K562 (cell line): ENCODE measurements around the gene B3GALT4. TPM values are rescaled to one million over a fixed set of nuclear protein-coding genes. Genes with fewer than 3 reads are reported as not detected.

Source experiments
- CAMTA2 ChIP-seq: fragments of 250-450 bp; sonication (Bioruptor Pico); conservative IDR thresholded peaks from 2 replicates; pipeline ENCODE4 v1.5.1; 2022
- CBFB ChIP-seq: sonication (generic); formaldehyde crosslinking; IDR thresholded peaks from 2 replicates; pipeline ENCODE4 v1.4.0; 2020; ENCODE audit warnings: mild to moderate bottlenecking, missing genetic modification reagents
- FOS ChIP-seq: IDR thresholded peaks from 3 replicates; pipeline ENCODE4 v1.6.1; 2011; ENCODE audit not compliant: insufficient read length; ENCODE audit errors: extremely low read depth
- IFI16 ChIP-seq: fragments of 250-450 bp; sonication (Bioruptor Pico); IDR thresholded peaks from 2 replicates; pipeline ENCODE4 v2.1.2; 2022; ENCODE audit warnings: mild to moderate bottlenecking, inconsistent platforms
- NR1H2 ChIP-seq: sonication (generic); formaldehyde crosslinking; IDR thresholded peaks from 2 replicates; pipeline ENCODE4 v1.4.0; 2020; ENCODE audit warnings: mild to moderate bottlenecking, missing genetic modification reagents
- PHF20 ChIP-seq: fragments of 450-650 bp; IDR thresholded peaks from 2 replicates; pipeline ENCODE4 v1.6.1; 2018; ENCODE audit not compliant: partially characterized antibody
- PHTF2 ChIP-seq: fragments of 250-450 bp; sonication (Bioruptor Pico); IDR thresholded peaks from 2 replicates; pipeline ENCODE4 v1.5.0; 2021; ENCODE audit warnings: mild to moderate bottlenecking
- POLR2H ChIP-seq: IDR thresholded peaks from 2 replicates; pipeline ENCODE4 v1.6.1; 2016; ENCODE audit warnings: missing genetic modification characterization, low read depth, mild to moderate bottlenecking, control low read depth, missing compliant biosample characterization, moderate library complexity
- PTBP1 ChIP-seq: fragments of 200-400 bp; formaldehyde crosslinking; IDR thresholded peaks from 2 replicates; pipeline ENCODE4 v1.6.1; 2017; ENCODE audit warnings: low read depth, low read length
- RBFOX2 ChIP-seq: fragments of 200-400 bp; formaldehyde crosslinking; IDR thresholded peaks from 2 replicates; pipeline ENCODE4 v1.6.1; 2017; ENCODE audit warnings: low read depth, mild to moderate bottlenecking, low read length, moderate library complexity
- SIX5 ChIP-seq, 2 experiments: IDR thresholded peaks; 2 replicates each; pipeline ENCODE4 v1.6.1; 2011; ENCODE audit warnings: low read length in 2 of 2, borderline replicate concordance in 1 of 2, low read depth in 1 of 2, mild to moderate bottlenecking in 1 of 2, moderate library complexity in 1 of 2; ENCODE audit not compliant: insufficient read depth in 1 of 2
- TSC22D4 ChIP-seq: fragments of 450-650 bp; IDR thresholded peaks from 2 replicates; pipeline ENCODE4 v1.6.1; 2016; ENCODE audit warnings: missing genetic modification characterization, missing biosample characterization, control low read depth
- ZNF232 ChIP-seq: sonication (generic); formaldehyde crosslinking; IDR thresholded peaks from 2 replicates; pipeline ENCODE4 v1.8.0; 2022; ENCODE audit warnings: mild to moderate bottlenecking, missing genetic modification reagents
- polyA plus RNA-seq, 8 experiments: library from polyadenylated mRNA; depleted of rRNA in 4 of 8; stranded (reverse) in 5 of 8; unstranded in 3 of 8; fragments of >200 nt; fragmentation: Nextera tagmentation in 2 of 8; fragmentation: Illumina TruSeq in 1 of 8; extraction: Ambion mirVana in 2 of 8; extraction: Trizol in 1 of 8; gene quantifications; 2 replicates each; pipeline versions ENCODE4 v1.2.1 to v1.2.3, GENCODE V29; 2011 to 2014; ENCODE audit warnings: inconsistent platforms in 1 of 8, missing spikeins in 1 of 8
- total RNA-seq, 7 experiments: library from RNA; depleted of rRNA in 6 of 7; stranded (reverse); fragments of >200 nt in 6 of 7; fragmentation: Illumina TruSeq in 2 of 7; extraction: Trizol in 2 of 7; gene quantifications; 2 replicates each; pipeline versions ENCODE4 v1.2.1 to v1.2.3, GENCODE V29; 2011 to 2021; ENCODE audit warnings: low replicate concordance in 1 of 7
- TF ChIP-seq, protein P1 (sequence below): sonication (generic); formaldehyde crosslinking; IDR thresholded peaks from 2 replicates; pipeline ENCODE4 v1.8.0; 2022; ENCODE audit warnings: mild to moderate bottlenecking, missing genetic modification reagents, borderline replicate concordance
- TF ChIP-seq, protein P2 (sequence below): fragments of 250-450 bp; sonication (Bioruptor Pico); IDR thresholded peaks from 2 replicates; pipeline ENCODE4 v1.8.0; 2021; ENCODE audit warnings: moderate library complexity, mild to moderate bottlenecking, inconsistent platforms
- TF ChIP-seq, protein P3 (sequence below): fragments of 250-450 bp; sonication (Bioruptor Pico); IDR thresholded peaks from 2 replicates; pipeline ENCODE4 v1.6.1; 2021; ENCODE audit warnings: mild to moderate bottlenecking
- TF ChIP-seq, protein P4 (sequence below), 2 experiments: fragments of 450-650 bp; formaldehyde crosslinking in 1 of 2; IDR thresholded peaks; 2 replicates each; pipeline versions ENCODE4 v1.4.0 to v1.6.1; 2014 to 2020; ENCODE audit warnings: mild to moderate bottlenecking in 2 of 2, borderline replicate concordance in 1 of 2, low read depth in 1 of 2

Gene B3GALT4
- total and polyA plus RNA-seq, 9 of the 15 experiments (the other 6 are each of a cell fraction or from before 2014, with no cell fraction given) = 0.11 to 1.3 (median 0.53) TPM; not detected in 1

DNA sequence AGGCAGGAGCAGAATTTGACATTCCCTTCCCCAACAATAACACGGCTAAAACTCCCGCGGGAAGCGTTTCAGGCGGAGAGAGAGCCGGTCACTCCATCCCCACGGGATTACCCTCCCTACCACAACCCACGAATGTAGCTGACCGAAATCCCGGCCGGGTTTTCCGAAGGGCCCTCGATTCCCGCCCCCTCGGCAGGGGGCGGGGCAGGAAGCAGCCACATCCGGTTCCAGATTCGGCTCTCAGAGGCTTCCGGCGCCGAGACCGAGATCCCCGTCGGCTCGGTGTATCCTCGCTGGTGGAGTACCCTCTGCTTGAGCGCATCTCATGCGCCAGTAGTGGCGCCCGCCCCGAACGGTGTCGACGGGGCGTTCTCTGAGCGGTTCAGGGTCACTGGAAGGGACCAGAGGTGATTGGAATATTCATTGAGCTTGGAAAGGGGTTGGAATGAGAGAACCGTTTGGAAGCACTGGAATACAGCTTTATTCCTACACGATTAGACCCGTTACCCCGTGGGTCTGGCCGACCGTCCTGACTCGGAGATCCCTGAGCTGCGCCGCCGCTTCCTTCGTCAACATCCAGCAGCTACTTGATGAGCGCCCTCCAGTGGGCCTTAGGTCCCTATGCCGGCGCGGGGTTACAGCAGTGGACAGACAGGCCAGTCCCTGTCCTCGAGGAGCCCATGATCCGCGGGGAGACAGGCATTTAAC is 22.5 kb downstream of the B3GALT4 start (continued):
- TF ChIP-seq, protein P1, sequence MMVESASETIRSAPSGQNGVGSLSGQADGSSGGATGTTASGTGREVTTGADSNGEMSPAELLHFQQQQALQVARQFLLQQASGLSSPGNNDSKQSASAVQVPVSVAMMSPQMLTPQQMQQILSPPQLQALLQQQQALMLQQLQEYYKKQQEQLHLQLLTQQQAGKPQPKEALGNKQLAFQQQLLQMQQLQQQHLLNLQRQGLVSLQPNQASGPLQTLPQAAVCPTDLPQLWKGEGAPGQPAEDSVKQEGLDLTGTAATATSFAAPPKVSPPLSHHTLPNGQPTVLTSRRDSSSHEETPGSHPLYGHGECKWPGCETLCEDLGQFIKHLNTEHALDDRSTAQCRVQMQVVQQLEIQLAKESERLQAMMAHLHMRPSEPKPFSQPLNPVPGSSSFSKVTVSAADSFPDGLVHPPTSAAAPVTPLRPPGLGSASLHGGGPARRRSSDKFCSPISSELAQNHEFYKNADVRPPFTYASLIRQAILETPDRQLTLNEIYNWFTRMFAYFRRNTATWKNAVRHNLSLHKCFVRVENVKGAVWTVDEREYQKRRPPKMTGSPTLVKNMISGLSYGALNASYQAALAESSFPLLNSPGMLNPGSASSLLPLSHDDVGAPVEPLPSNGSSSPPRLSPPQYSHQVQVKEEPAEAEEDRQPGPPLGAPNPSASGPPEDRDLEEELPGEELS (CRISPR knock-in tag) = no peak
- TF ChIP-seq, protein P2, sequence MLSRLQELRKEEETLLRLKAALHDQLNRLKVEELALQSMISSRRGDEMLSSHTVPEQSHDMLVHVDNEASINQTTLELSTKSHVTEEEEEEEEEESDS (CRISPR knock-in tag) = no peak
- TF ChIP-seq FOS (no peak), CBFB (no peak), IFI16 (no peak), SIX5 (IDR thresholded peaks at IDR 0.05; ENCODE audit: borderline replicate concordance in 1 of 2, insufficient read depth in 1 of 2, low read depth in 1 of 2, low read length in 2 of 2) (no peak; a peak in 1 of 4 replicates), RBFOX2 (peak; percentile 97), ZNF232 (CRISPR knock-in tag) (0 out of 2 replicates have a peak, but pooled peaks have one; percentile 13), PHTF2 (CRISPR knock-in tag) (peak; percentile 53; the same call in 1 of the 2 replicates), PTBP1 (0 out of 2 replicates have a peak, but pooled peaks have one; percentile 41), PHF20 (peak; percentile 37), CAMTA2 (CRISPR knock-in tag) (no peak), NR1H2 (CRISPR knock-in tag) (peak; percentile 75; the same call in 1 of the 2 replicates), TSC22D4 (tag) (no peak), POLR2H (tag) (peak; percentile 95)
- TF ChIP-seq, protein P3, sequence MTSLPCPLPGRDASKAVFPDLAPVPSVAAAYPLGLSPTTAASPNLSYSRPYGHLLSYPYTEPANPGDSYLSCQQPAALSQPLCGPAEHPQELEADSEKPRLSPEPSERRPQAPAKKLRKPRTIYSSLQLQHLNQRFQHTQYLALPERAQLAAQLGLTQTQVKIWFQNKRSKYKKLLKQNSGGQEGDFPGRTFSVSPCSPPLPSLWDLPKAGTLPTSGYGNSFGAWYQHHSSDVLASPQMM (CRISPR knock-in tag) = no peak
- TF ChIP-seq, protein P4, sequence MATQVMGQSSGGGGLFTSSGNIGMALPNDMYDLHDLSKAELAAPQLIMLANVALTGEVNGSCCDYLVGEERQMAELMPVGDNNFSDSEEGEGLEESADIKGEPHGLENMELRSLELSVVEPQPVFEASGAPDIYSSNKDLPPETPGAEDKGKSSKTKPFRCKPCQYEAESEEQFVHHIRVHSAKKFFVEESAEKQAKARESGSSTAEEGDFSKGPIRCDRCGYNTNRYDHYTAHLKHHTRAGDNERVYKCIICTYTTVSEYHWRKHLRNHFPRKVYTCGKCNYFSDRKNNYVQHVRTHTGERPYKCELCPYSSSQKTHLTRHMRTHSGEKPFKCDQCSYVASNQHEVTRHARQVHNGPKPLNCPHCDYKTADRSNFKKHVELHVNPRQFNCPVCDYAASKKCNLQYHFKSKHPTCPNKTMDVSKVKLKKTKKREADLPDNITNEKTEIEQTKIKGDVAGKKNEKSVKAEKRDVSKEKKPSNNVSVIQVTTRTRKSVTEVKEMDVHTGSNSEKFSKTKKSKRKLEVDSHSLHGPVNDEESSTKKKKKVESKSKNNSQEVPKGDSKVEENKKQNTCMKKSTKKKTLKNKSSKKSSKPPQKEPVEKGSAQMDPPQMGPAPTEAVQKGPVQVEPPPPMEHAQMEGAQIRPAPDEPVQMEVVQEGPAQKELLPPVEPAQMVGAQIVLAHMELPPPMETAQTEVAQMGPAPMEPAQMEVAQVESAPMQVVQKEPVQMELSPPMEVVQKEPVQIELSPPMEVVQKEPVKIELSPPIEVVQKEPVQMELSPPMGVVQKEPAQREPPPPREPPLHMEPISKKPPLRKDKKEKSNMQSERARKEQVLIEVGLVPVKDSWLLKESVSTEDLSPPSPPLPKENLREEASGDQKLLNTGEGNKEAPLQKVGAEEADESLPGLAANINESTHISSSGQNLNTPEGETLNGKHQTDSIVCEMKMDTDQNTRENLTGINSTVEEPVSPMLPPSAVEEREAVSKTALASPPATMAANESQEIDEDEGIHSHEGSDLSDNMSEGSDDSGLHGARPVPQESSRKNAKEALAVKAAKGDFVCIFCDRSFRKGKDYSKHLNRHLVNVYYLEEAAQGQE (IDR thresholded peaks at IDR 0.05; ENCODE audit: borderline replicate concordance) = peak; percentile 62
- TF ChIP-seq, protein P4 (CRISPR knock-in tag; IDR thresholded peaks at IDR 0.05; ENCODE audit: low read depth) = peak; percentile 68
